IMR-90 (cell line): Measurements from ENCODE around the gene NOA1. TPM values are rescaled to one million over a fixed set of nuclear protein-coding genes. Genes with fewer than 3 reads are reported as not detected.
A peak's percentile ranks its signal among the peaks of the same experiment; 100 is the strongest.

ENCODE experiments used
- ATAC-seq: fragments of 200-7000 bp; cut with Tn5 transposase; 2 replicates; pipeline ENCODE4 v1.9.1; 2020; ENCODE audit warnings: low read depth, mild to moderate bottlenecking, moderate library complexity
- BruUV-seq: library from RNA; stranded (reverse); fragments of 400-500 nt; replicated peaks from 2 replicates; lab custom pipeline; 2021; lab: Mats Ljungman, UMichigan
- CTCF ChIA-PET: fragments of 300-600 bp; formaldehyde crosslinking; extraction: SDS; loops from one replicate; lab custom pipeline; 2021; ENCODE audit warnings: antibody characterized with exemption; lab: Yijun Ruan, JAX
- POLR2A ChIA-PET: fragments of 300-600 bp; sonication (Branson Sonifier 250); formaldehyde crosslinking; loops from one replicate; lab custom pipeline; 2022; ENCODE audit warnings: antibody characterized with exemption; ENCODE audit not compliant: unreplicated experiment; lab: Charles Lee
- DNase-seq: peaks from one replicate; pipeline ENCODE4 v3.0.0; 2013
- H2AFZ ChIP-seq: replicated peaks from 2 replicates; pipeline ENCODE3; 2013; ENCODE audit warnings: low read length, mild to moderate bottlenecking; ENCODE audit not compliant: poor library complexity
- H2AK5ac ChIP-seq: 2 replicates; pipeline ENCODE4 v1.6.1; 2013; ENCODE audit warnings: low read depth, low read length, inconsistent platforms
- H2AK9ac ChIP-seq: replicated peaks from 2 replicates; pipeline ENCODE3; 2013; ENCODE audit warnings: mild to moderate bottlenecking, low read depth, low read length, moderate library complexity; ENCODE audit not compliant: poor library complexity
- H2BK120ac ChIP-seq: 2 replicates; pipeline ENCODE4 v1.6.1; 2013; ENCODE audit warnings: low read depth, low read length, inconsistent platforms
- H2BK15ac ChIP-seq: 3 replicates; pipeline ENCODE4 v1.6.1; 2013; ENCODE audit warnings: low read depth, low read length, inconsistent platforms
- H2BK20ac ChIP-seq: 2 replicates; pipeline ENCODE4 v1.6.1; 2013; ENCODE audit warnings: low read depth, mild to moderate bottlenecking, inconsistent platforms, low read length, moderate library complexity
- H2BK5ac ChIP-seq: 2 replicates; pipeline ENCODE4 v1.6.1; 2013; ENCODE audit warnings: mild to moderate bottlenecking, low read depth, low read length, inconsistent platforms; ENCODE audit not compliant: poor library complexity, severe bottlenecking
- H3K14ac ChIP-seq: replicated peaks from 2 replicates; pipeline ENCODE4 v1.6.1; 2013; ENCODE audit warnings: low read depth, low read length, inconsistent platforms
- H3K18ac ChIP-seq: 2 replicates; pipeline ENCODE4 v1.6.1; 2013; ENCODE audit warnings: low read depth, low read length, control low read depth
- H3K23ac ChIP-seq: 2 replicates; pipeline ENCODE4 v1.6.1; 2013; ENCODE audit warnings: low read depth, low read length, inconsistent platforms
- H3K27ac ChIP-seq: 2 replicates; pipeline ENCODE4 v1.5.1; 2013; ENCODE audit warnings: mild to moderate bottlenecking, control low read depth, low read length; ENCODE audit not compliant: insufficient read depth
- H3K27me3 ChIP-seq: 2 replicates; pipeline ENCODE4 v1.6.1; 2013; ENCODE audit warnings: low read length; ENCODE audit not compliant: control insufficient read depth, insufficient read depth
- H3K36me3 ChIP-seq: 2 replicates; pipeline ENCODE4 v1.6.1; 2013; ENCODE audit warnings: low read length, mixed read lengths; ENCODE audit not compliant: control insufficient read depth, insufficient read depth
- H3K4ac ChIP-seq: 2 replicates; pipeline ENCODE4 v1.6.1; 2013; ENCODE audit warnings: low read depth, low read length, inconsistent platforms
- H3K4me1 ChIP-seq: 2 replicates; pipeline ENCODE4 v1.6.1; 2013; ENCODE audit warnings: low read length, mixed read lengths; ENCODE audit not compliant: control insufficient read depth, insufficient read depth
- H3K4me2 ChIP-seq: 2 replicates; pipeline ENCODE4 v1.6.1; 2013; ENCODE audit warnings: low read depth, mild to moderate bottlenecking, control low read depth, low read length, moderate library complexity
- H3K4me3 ChIP-seq: 2 replicates; pipeline ENCODE4 v1.5.1; 2013; ENCODE audit warnings: low read depth, mild to moderate bottlenecking, control low read depth, low read length, moderate library complexity; ENCODE audit not compliant: insufficient read depth
- H3K56ac ChIP-seq: 2 replicates; pipeline ENCODE4 v1.6.1; 2013; ENCODE audit warnings: low read length, inconsistent platforms; ENCODE audit not compliant: insufficient read depth; ENCODE audit errors: extremely low read depth
- H3K79me1 ChIP-seq, 2 experiments: 2 replicates each; pipeline ENCODE4 v1.6.1; 2013; ENCODE audit warnings: low read length in 2 of 2, inconsistent platforms in 1 of 2, low read depth in 1 of 2
- H3K9ac ChIP-seq: 2 replicates; pipeline ENCODE4 v1.6.1; 2013; ENCODE audit warnings: low read depth, low read length, control low read depth
- H3K9me1 ChIP-seq: 2 replicates; pipeline ENCODE4 v1.6.1; 2013; ENCODE audit warnings: low read length, inconsistent platforms; ENCODE audit not compliant: insufficient read depth
- H3K9me3 ChIP-seq: 2 replicates; pipeline ENCODE4 v1.6.1; 2013; ENCODE audit warnings: low read length; ENCODE audit not compliant: control insufficient read depth, insufficient read depth
- H4K20me1 ChIP-seq: 2 replicates; pipeline ENCODE4 v1.6.1; 2013; ENCODE audit warnings: low read length, inconsistent platforms; ENCODE audit not compliant: insufficient read depth
- H4K5ac ChIP-seq: 2 replicates; pipeline ENCODE4 v1.6.1; 2013; ENCODE audit warnings: mild to moderate bottlenecking, low read depth, low read length, control low read depth
- H4K8ac ChIP-seq, 2 experiments: 2 replicates each; pipeline ENCODE4 v1.6.1; 2013; ENCODE audit warnings: low read depth in 2 of 2, low read length in 2 of 2, control low read depth in 1 of 2, inconsistent platforms in 1 of 2
- H4K91ac ChIP-seq: 2 replicates; pipeline ENCODE4 v1.6.1; 2013; ENCODE audit warnings: low read depth, low read length, inconsistent platforms; ENCODE audit not compliant: insufficient read depth
- CEBPB ChIP-seq: IDR thresholded peaks from 2 replicates; pipeline ENCODE4 v1.6.1; 2012; ENCODE audit warnings: low read depth, low read length, improper control_type of control experiment
- MAFK ChIP-seq: IDR thresholded peaks from 2 replicates; pipeline ENCODE4 v1.6.1; 2012; ENCODE audit warnings: low read depth, low read length, improper control_type of control experiment
- MXI1 ChIP-seq: IDR thresholded peaks from 2 replicates; pipeline ENCODE4 v1.6.1; 2012; ENCODE audit warnings: low read depth, mild to moderate bottlenecking, low read length, moderate library complexity, borderline replicate concordance
- USF2 ChIP-seq: fragments of 150-350 bp; IDR thresholded peaks from 2 replicates; pipeline ENCODE4 v1.6.1; 2017; ENCODE audit warnings: mild to moderate bottlenecking, antibody characterized with exemption, low read length, low read depth
- WGBS, 2 experiments: methylation state at CpG; one replicate each; pipeline versions ENCODE4 v1.1.5 to v1.1.7; 2013; ENCODE audit warnings: missing lambda C conversion rate in 2 of 2; ENCODE audit not compliant: insufficient read length in 1 of 2; ENCODE audit errors: extremely low coverage in 2 of 2; 5-methylcytosine and 5-hydroxymethylcytosine counted together
- dilution Hi-C: fragments of 300-500 bp; cut with HindIII; formaldehyde crosslinking; loops from one replicate; pipeline ENCODE4 v1.14.3; 2018; ENCODE audit warnings: low sequenced_read_pairs; ENCODE audit not compliant: unreplicated experiment
- in situ Hi-C: fragments of 300-500 bp; cut with MboI; formaldehyde crosslinking; loops from 3 replicates; pipeline ENCODE4 v1.14.3; 2019; ENCODE audit warnings: low sequenced_read_pairs, inconsistent platforms, mixed read lengths
- intact Hi-C: fragments of 100-400 bp; cut with micrococcal nuclease; formaldehyde crosslinking; loops from 2 replicates; pipeline ENCODE4 v1.10.0; 2022
- polyA plus RNA-seq, 3 experiments: library from polyadenylated mRNA; depleted of rRNA; stranded (reverse); fragments of >200 nt; gene quantifications; 2 replicates each; pipeline ENCODE4 v1.2.3, GENCODE V29; 2012; ENCODE audit warnings: low replicate concordance in 1 of 3
- total RNA-seq: library from RNA; depleted of rRNA; stranded (reverse); fragments of >200 nt; gene quantifications from 2 replicates; pipeline ENCODE4 v1.2.3, GENCODE V29; 2012

NOA1 gene
- total and polyA plus RNA-seq, 2 of the 4 experiments (the other 2 are of a cell fraction), result 10.4 to 10.8 TPM

GRCh38 chr4:56995525-56995924, 18.1 kb upstream of the NOA1 start:
- intact Hi-C loops (no loop called here), in situ Hi-C loops (no loop called here), dilution Hi-C loops (no loop called here)
- H2BK15ac ChIP-seq, result no peak overlapping the region
- DNase-seq, result peak; percentile 97
- H3K23ac ChIP-seq, result no peak overlapping the region
- ChIA-PET POLR2A (no interaction called here), CTCF (interaction anchor here (0.6 kb wide), 1 partner anchor 184 kb away, joined by 5 read pairs; no protein-coding TSS in a partner anchor)
- no CpG with 5 or more reads among the region's 7 CpGs for WGBS, 2 experiments
- peaks cover 12% of the 10 kb centered on the region; the same call in 1 of the 2 replicates for H4K20me1 ChIP-seq
- H2AK5ac ChIP-seq, result no peak overlapping the region
- no peaks in the 10 kb centered on the region for H3K27me3 ChIP-seq
- H2BK20ac ChIP-seq, result no peak overlapping the region
- ATAC-seq, result peak; percentile 94
- no peak overlapping the region for H3K56ac ChIP-seq
- peaks cover 26 to 52% of the 10 kb centered on the region in 2 experiments for H3K79me1 ChIP-seq
- H3K4me2 ChIP-seq, result 0 out of 2 replicates have a peak overlapping the region, but pooled peaks have one; percentile 21
- no TSS peak for BruUV-seq
- no peak overlapping the region for H4K5ac ChIP-seq
- peak overlapping the region in 1 of 2 experiments; percentile 50; a peak in 1 of 4 replicates for H4K8ac ChIP-seq
- TF ChIP-seq CEBPB, result 0 out of 2 replicates have a peak, but pooled peaks have one; percentile 39
- no peak for TF ChIP-seq MAFK
- TF ChIP-seq USF2, result peak; percentile 32; the same call in 1 of the 2 replicates
- TF ChIP-seq MXI1, result peak; percentile 96; the same call in 1 of the 2 replicates
- H3K27ac ChIP-seq, result no peak overlapping the region
- peaks cover 23% of the 10 kb centered on the region for H3K36me3 ChIP-seq
- H3K14ac ChIP-seq, result no peak overlapping the region
- H3K18ac ChIP-seq, result no peak overlapping the region
- no peak overlapping the region for H4K91ac ChIP-seq
- H3K4me1 ChIP-seq, result peaks cover 2% of the 10 kb centered on the region
- H3K4me3 ChIP-seq, result no peak overlapping the region
- no peak overlapping the region for H3K4ac ChIP-seq
- peak overlapping the region; percentile 52 for H2AK9ac ChIP-seq
- peaks cover 4% of the 10 kb centered on the region; the same call in 1 of the 2 replicates for H3K9me1 ChIP-seq
- H2BK5ac ChIP-seq, result no peak overlapping the region
- no peak overlapping the region for H3K9ac ChIP-seq
- H3K9me3 ChIP-seq, result no peaks in the 10 kb centered on the region
- no peak overlapping the region for H2BK120ac ChIP-seq
- no peak overlapping the region for H2AFZ ChIP-seq
